ENCODE results near the gene USP30. TPM values are rescaled to one million over a fixed set of nuclear protein-coding genes. Genes with fewer than 3 reads are reported as not detected.
A peak's percentile ranks its signal among the peaks of the same experiment; 100 is the strongest.
"Not testable (repeated sequence)": the region's sequence is repeated elsewhere in the genome, so short reads cannot be mapped to it uniquely, and the experiment has no call there.

The USP30 gene
- total RNA-seq, 1 donor from 2014 or later, result 12.1 TPM

DNA sequence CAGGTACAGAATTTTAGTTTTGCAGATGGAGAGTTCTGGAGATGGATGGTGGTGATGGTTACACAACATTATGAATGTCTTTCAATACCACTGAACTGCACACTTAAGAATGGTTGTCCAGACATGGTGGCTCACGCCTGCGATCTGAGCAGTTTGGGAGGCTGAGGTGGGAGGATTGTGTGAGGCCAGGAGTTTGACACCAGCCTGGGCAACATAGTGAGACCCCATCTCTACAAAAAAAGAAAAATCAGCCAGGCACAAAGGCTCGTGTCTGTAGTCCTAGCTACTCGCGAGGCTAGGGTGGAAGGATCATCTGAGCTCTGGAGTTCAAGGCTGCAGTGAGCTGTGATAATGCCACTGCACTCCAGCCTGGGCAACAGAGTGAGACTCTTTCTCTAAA lies 8.1 kb upstream of the USP30 start:
- no peaks in the 10 kb centered on the region for H3K36me3 ChIP-seq
- H3K27me3 ChIP-seq (ENCODE audit: low read depth), result peaks cover 20% of the 10 kb centered on the region
- no peaks in the 10 kb centered on the region for H3K4me1 ChIP-seq
- intact Hi-C loops (cut with micrococcal nuclease), result no loop called here
- TF ChIP-seq, protein P1, sequence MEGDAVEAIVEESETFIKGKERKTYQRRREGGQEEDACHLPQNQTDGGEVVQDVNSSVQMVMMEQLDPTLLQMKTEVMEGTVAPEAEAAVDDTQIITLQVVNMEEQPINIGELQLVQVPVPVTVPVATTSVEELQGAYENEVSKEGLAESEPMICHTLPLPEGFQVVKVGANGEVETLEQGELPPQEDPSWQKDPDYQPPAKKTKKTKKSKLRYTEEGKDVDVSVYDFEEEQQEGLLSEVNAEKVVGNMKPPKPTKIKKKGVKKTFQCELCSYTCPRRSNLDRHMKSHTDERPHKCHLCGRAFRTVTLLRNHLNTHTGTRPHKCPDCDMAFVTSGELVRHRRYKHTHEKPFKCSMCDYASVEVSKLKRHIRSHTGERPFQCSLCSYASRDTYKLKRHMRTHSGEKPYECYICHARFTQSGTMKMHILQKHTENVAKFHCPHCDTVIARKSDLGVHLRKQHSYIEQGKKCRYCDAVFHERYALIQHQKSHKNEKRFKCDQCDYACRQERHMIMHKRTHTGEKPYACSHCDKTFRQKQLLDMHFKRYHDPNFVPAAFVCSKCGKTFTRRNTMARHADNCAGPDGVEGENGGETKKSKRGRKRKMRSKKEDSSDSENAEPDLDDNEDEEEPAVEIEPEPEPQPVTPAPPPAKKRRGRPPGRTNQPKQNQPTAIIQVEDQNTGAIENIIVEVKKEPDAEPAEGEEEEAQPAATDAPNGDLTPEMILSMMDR (IDR thresholded peaks at IDR 0.05; ENCODE audit: borderline replicate concordance), result no peak
- H3K4me3 ChIP-seq, result no peak overlapping the region
- peaks cover 6% of the 10 kb centered on the region for H3K9me3 ChIP-seq (replicated peaks)
- H3K27ac ChIP-seq (replicated peaks), result no peak overlapping the region
- DNase-seq, result no peak

DNA sequence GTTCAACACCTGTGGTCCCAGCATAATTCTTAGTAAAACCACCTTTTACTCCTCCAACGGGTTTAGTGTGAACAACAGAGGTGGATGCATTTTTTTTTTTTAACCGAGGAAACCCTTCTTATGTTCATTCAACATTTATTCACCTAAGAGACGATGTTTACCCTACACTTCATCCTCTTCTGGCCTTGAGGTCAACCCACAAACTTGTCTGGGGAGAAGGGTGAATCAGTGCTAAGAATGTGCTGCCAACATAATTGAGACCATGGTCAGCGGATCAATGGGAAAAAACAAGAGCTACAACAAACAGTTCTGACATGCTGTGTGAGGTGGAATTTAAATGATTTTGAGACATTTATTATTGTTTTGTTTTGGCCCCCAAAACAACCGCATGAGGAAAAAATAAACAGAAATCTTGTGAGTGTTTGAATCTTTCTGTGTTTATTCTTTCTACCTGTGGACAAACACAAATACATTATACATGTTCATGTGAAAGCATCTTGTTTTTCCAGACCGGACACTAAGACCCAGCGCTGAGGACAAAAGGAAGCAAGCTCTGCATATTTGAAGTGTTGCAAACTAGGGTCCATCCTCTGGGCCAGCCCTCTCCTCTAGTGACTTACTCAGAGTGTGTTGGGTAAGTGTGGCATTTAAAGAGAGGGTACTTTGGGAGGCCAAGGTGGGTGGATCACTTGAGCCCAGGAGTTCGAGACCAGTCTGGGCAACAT lies 5.1 kb upstream of the USP30 start:
- H3K27ac ChIP-seq (replicated peaks), result no peak overlapping the region
- peaks cover 13% of the 10 kb centered on the region for H3K27me3 ChIP-seq (ENCODE audit: low read depth)
- H3K9me3 ChIP-seq (replicated peaks), result no peaks in the 10 kb centered on the region
- intact Hi-C loops (cut with micrococcal nuclease), result no loop called here
- H3K4me1 ChIP-seq, result peaks cover 7% of the 10 kb centered on the region
- no peak for DNase-seq
- H3K4me3 ChIP-seq, result no peak overlapping the region
- TF ChIP-seq, protein P1 (IDR thresholded peaks at IDR 0.05; ENCODE audit: borderline replicate concordance), result no peak
- H3K36me3 ChIP-seq, result no peaks in the 10 kb centered on the region

DNA sequence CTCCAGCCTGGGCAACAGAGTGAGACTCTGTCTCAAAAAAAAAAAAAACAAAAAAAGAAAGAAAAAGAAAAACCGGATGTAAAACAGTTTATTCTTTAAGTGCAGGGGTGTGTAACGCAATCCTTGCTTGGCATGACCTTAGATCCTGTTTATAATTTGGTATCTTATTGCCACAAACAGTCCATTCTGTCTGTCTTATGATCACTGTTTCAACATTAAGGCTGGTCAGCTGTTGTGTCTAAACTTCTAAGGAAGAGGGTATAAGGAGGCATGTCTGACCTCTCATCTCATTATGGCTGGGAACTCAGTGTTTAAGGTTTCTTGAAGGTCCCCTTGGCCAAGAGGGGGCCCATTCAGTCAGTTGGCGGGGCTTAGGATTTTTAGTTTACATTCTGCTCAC lies 3.7 kb upstream of the USP30 start:
- H3K27me3 ChIP-seq (ENCODE audit: low read depth), result peaks cover 13% of the 10 kb centered on the region
- peaks cover 20% of the 10 kb centered on the region for H3K4me1 ChIP-seq
- H3K36me3 ChIP-seq; intact Hi-C loops (cut with micrococcal nuclease); H3K4me3 ChIP-seq; H3K27ac ChIP-seq (replicated peaks); H3K9me3 ChIP-seq (replicated peaks); DNase-seq: not testable (repeated sequence)

DNA sequence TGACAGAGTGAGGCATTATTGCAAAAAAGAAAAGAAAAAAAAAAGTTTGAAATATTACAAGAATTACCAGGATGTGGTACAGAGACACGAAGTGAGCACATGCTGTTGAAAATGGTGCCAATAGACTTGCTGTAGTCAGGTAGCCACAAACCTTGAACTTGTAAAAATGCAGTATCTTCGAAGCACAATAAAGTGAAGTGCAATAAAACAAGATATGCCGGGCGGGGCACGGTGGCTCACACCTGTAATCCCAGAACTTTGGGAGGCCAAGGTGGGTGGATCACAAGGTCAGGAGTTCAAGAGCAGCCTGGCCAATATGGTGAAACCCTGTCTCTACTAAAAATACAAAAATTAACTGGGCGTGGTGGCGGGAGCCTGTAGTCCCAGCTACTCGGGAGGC lies 2.6 kb upstream of the USP30 start:
- intact Hi-C loops (cut with micrococcal nuclease); H3K27ac ChIP-seq (replicated peaks); H3K36me3 ChIP-seq; DNase-seq; H3K27me3 ChIP-seq (ENCODE audit: low read depth); H3K4me3 ChIP-seq; H3K9me3 ChIP-seq (replicated peaks): not testable (repeated sequence)
- H3K4me1 ChIP-seq, result peaks cover 29% of the 10 kb centered on the region

DNA sequence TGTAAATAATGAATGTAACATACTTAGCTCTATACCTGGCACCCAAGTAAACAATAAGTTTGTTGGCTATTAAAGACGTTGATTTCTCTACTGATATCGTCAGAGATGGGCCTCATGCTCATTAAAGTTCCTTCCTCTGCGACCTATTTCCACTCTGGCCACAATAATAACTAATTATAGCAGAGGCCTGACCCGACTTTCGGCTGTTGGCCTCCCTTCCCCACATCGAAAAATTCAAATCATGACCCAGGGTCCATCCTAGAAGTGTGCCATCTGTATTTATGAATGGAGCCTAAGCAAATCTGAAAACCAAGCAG lies 321 bp upstream of the USP30 start:
- Histone ChIP-seq H3K9me3 (replicated peaks) (no peaks in the 10 kb centered on the region), H3K36me3 (peaks cover 7% of the 10 kb centered on the region), H3K27ac (replicated peaks) (peak overlapping the region; percentile 92), H3K4me1 (peaks cover 29% of the 10 kb centered on the region), H3K4me3 (peak overlapping the region; percentile 91), H3K27me3 (ENCODE audit: low read depth) (no peaks in the 10 kb centered on the region)
- DNase-seq, result no peak
- intact Hi-C loops (cut with micrococcal nuclease), result no loop called here
- TF ChIP-seq, protein P1 (IDR thresholded peaks at IDR 0.05; ENCODE audit: borderline replicate concordance), result no peak

DNA sequence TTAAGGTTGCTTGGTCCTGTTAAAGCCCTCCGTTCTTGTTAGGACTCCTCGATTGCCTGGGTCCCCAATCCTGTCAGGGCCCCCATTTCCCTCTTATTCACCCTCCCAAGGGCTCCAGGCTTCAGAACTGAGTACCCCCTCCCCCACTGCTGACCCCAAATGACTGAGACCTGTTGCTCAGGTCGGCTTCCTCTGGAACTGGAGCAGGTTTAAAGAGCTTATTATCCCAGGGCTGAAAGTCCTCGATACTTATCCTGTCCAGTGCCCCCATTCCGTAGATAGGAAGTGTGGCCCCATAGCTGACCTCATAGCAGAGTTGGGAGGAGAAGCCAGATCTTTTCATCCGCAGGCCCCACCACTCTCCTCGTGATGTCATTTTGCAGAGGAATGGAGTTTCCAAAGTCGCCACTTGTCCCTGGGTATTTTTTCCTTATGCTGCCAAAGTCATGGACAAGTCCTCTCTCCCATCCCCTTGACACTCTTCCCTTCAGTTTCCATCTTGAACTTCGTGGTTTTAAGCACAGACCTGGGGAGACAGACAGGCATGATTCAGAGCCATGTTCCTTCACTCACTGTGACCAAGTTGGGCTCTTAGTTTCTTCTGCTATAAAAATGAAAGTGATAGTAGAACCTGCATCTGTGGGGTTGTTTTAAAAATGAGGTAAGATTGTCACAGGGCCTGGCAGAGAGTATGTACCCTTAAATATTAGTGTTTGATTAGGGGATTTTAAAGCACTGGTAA lies 1.2 kb downstream of the USP30 start:
- no peaks in the 10 kb centered on the region for H3K27me3 ChIP-seq (ENCODE audit: low read depth)
- H3K4me1 ChIP-seq, result peaks cover 29% of the 10 kb centered on the region
- DNase-seq, result no peak
- TF ChIP-seq, protein P1 (IDR thresholded peaks at IDR 0.05; ENCODE audit: borderline replicate concordance), result no peak
- intact Hi-C loops (cut with micrococcal nuclease), result no loop called here
- no peaks in the 10 kb centered on the region for H3K9me3 ChIP-seq (replicated peaks)
- H3K36me3 ChIP-seq, result peaks cover 18% of the 10 kb centered on the region
- peak overlapping the region; percentile 92 for H3K27ac ChIP-seq (replicated peaks)
- peak overlapping the region; percentile 91 for H3K4me3 ChIP-seq

DNA sequence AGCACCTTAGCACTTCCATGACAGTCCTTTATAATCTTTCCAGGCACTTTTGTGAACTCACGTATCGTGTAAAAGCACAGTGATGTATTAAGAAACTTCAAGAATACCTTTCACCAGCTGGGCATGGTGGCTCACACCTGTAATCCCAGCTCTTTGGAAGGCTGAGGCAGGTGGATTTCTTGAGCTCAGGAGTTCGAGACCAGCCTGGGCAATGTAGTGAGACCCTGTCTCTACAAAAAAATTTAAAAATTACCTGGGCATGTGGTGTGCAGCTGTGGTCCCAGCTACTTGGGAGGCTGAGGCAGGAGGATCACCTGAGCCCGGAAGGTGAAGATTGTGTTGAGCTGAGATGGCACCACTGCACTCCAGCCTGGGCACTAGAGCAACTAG lies 1.7 kb downstream of the USP30 start:
- peaks cover 29% of the 10 kb centered on the region for H3K4me1 ChIP-seq
- H3K9me3 ChIP-seq (replicated peaks); DNase-seq; H3K27me3 ChIP-seq (ENCODE audit: low read depth); intact Hi-C loops (cut with micrococcal nuclease): not testable (repeated sequence)
- H3K36me3 ChIP-seq, result peaks cover 24% of the 10 kb centered on the region
- H3K4me3 ChIP-seq, result peak overlapping the region; percentile 91
- peak overlapping the region; percentile 92 for H3K27ac ChIP-seq (replicated peaks)
